DND-41 (cell line): Measurements from ENCODE around the gene CYP2S1.
"Not testable (repeated sequence)": the region's sequence is repeated elsewhere in the genome, so short reads cannot be mapped to it uniquely, and the experiment has no call there.

ENCODE experiments used
- ATAC-seq: fragments of 200-7000 bp; cut with Tn5 transposase; 3 replicates; pipeline ENCODE4 v1.9.1; 2021; ENCODE audit warnings: low read depth; ENCODE audit not compliant: insufficient read depth
- DNase-seq: peaks from one replicate; pipeline ENCODE4 v3.0.0-alpha.2; 2020
- H2AFZ ChIP-seq: 2 replicates; pipeline ENCODE4 v1.6.0; 2012; ENCODE audit warnings: low read depth, low read length
- H3K27ac ChIP-seq: 2 replicates; pipeline ENCODE4 v1.5.1; 2012; ENCODE audit warnings: low read length, inconsistent platforms
- H3K27me3 ChIP-seq: fragments of 200-600 bp; sonication (generic); 2 replicates; pipeline ENCODE4 v1.6.0; 2012; ENCODE audit warnings: low read length, mild to moderate bottlenecking, inconsistent platforms; ENCODE audit not compliant: insufficient read depth, poor library complexity
- H3K36me3 ChIP-seq: 2 replicates; pipeline ENCODE4 v1.5.1; 2012; ENCODE audit warnings: low read length, inconsistent platforms; ENCODE audit not compliant: insufficient read depth
- H3K4me1 ChIP-seq: 2 replicates; pipeline ENCODE4 v1.5.1; 2012; ENCODE audit warnings: mild to moderate bottlenecking, low read length; ENCODE audit not compliant: insufficient read depth
- H3K4me2 ChIP-seq: 2 replicates; pipeline ENCODE4 v1.6.0; 2012; ENCODE audit warnings: mild to moderate bottlenecking, moderate library complexity, low read length, inconsistent platforms; ENCODE audit not compliant: insufficient read depth
- H3K4me3 ChIP-seq, 2 experiments: fragments of 200-600 bp in 1 of 2; shearing (Covaris generic) in 1 of 2; 2 replicates each; pipeline ENCODE4 v1.5.1; 2012 to 2016; ENCODE audit warnings: inconsistent platforms in 2 of 2, low read length in 2 of 2, mild to moderate bottlenecking in 2 of 2, low read depth in 1 of 2, moderate library complexity in 1 of 2
- H3K79me2 ChIP-seq: 2 replicates; pipeline ENCODE4 v1.6.0; 2012; ENCODE audit warnings: low read length, inconsistent platforms; ENCODE audit not compliant: insufficient read depth
- H3K9ac ChIP-seq: 2 replicates; pipeline ENCODE4 v1.6.0; 2012; ENCODE audit warnings: low read depth, mild to moderate bottlenecking, inconsistent platforms, low read length, moderate library complexity
- H3K9me3 ChIP-seq: 2 replicates; pipeline ENCODE4 v1.5.1; 2012; ENCODE audit warnings: low read length, moderate library complexity, mild to moderate bottlenecking, inconsistent platforms; ENCODE audit not compliant: insufficient read depth, severe bottlenecking
- H4K20me1 ChIP-seq: 2 replicates; pipeline ENCODE4 v1.6.0; 2012; ENCODE audit warnings: low read length; ENCODE audit not compliant: insufficient read depth
- CTCF ChIP-seq: IDR thresholded peaks from 2 replicates; pipeline ENCODE4 v1.5.1; 2012; ENCODE audit warnings: borderline replicate concordance, low read length, moderate library complexity, mild to moderate bottlenecking; ENCODE audit not compliant: poor library complexity, severe bottlenecking; ENCODE audit errors: extremely low read depth
- EZH2 ChIP-seq: IDR thresholded peaks from 3 replicates; pipeline ENCODE4 v1.6.1; 2012; ENCODE audit warnings: borderline replicate concordance, low read depth, mild to moderate bottlenecking, moderate library complexity, low read length, inconsistent platforms; ENCODE audit not compliant: severe bottlenecking

The CYP2S1 gene

GRCh38 chr19:41195675-41196497, 2.9 kb downstream of the CYP2S1 start:
- no peaks in the 10 kb centered on the region for H3K9me3 ChIP-seq
- H4K20me1 ChIP-seq, result no peaks in the 10 kb centered on the region
- ATAC-seq (no peak), DNase-seq (no peak)
- no peaks in the 10 kb centered on the region for H3K79me2 ChIP-seq
- H3K4me1 ChIP-seq, result peaks cover 4% of the 10 kb centered on the region; the same call in 1 of the 2 replicates
- H3K27ac ChIP-seq, result no peak overlapping the region
- no peak for TF ChIP-seq CTCF
- TF ChIP-seq EZH2, result no peak
- H3K4me3 ChIP-seq, result no peak overlapping the region
- H3K27me3 ChIP-seq, result no peaks in the 10 kb centered on the region
- H2AFZ ChIP-seq, result no peak overlapping the region
- no peak overlapping the region for H3K4me2 ChIP-seq
- no peaks in the 10 kb centered on the region for H3K36me3 ChIP-seq
- no peak overlapping the region for H3K9ac ChIP-seq

GRCh38 chr19:41198559-41198958, 5.5 kb downstream of the CYP2S1 start:
- H3K9me3 ChIP-seq, result no peaks in the 10 kb centered on the region
- H3K36me3 ChIP-seq, result no peaks in the 10 kb centered on the region
- no peaks in the 10 kb centered on the region for H4K20me1 ChIP-seq
- peaks cover 4% of the 10 kb centered on the region; the same call in 1 of the 2 replicates for H3K4me1 ChIP-seq
- no peak overlapping the region for H3K4me3 ChIP-seq
- H3K27me3 ChIP-seq, result no peaks in the 10 kb centered on the region
- no peak for DNase-seq
- no peak for ATAC-seq
- no peaks in the 10 kb centered on the region for H3K79me2 ChIP-seq
- no peak overlapping the region for H3K4me2 ChIP-seq
- H3K27ac ChIP-seq, result no peak overlapping the region
- no peak overlapping the region for H2AFZ ChIP-seq
- no peak overlapping the region for H3K9ac ChIP-seq
- TF ChIP-seq EZH2 (no peak), CTCF (no peak)

GRCh38 chr19:41203371-41203770, 10.4 kb downstream of the CYP2S1 start:
- Histone ChIP-seq H3K4me3 (no peak overlapping the region), H3K4me1 (no peaks in the 10 kb centered on the region), H3K27ac (no peak overlapping the region), H2AFZ (no peak overlapping the region), H3K79me2 (no peaks in the 10 kb centered on the region), H3K9ac (no peak overlapping the region), H4K20me1 (no peaks in the 10 kb centered on the region), H3K4me2 (no peak overlapping the region), H3K9me3 (no peaks in the 10 kb centered on the region), H3K36me3 (no peaks in the 10 kb centered on the region), H3K27me3 (no peaks in the 10 kb centered on the region)
- TF ChIP-seq CTCF, result no peak
- no peak for TF ChIP-seq EZH2
- DNase-seq (no peak), ATAC-seq (no peak)

DNA sequence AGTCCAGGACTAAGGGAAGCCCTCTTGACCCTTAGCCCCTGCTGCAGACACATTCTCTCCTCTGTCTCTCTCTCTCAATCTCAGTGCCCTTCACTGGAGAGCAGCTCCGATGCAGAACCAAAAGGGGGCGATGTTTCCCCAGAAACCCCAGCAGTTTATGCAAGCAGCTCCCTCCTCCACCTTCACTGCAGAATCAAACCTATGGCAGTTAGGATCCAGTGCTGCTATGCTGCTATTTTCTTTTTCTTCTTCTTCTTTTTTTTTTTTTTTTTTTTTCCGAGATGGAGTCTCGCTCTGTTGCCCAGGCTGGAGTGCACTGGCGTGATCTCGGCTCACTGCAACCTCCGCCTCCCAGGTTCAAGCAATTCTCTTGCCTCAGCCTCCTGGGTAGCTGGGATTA, 11.3 kb downstream of the CYP2S1 start:
- ATAC-seq (peak; percentile 99), DNase-seq (peak; percentile 79)
- H3K4me3 ChIP-seq, H3K9ac ChIP-seq, H2AFZ ChIP-seq, H3K36me3 ChIP-seq, H3K4me2 ChIP-seq, H3K9me3 ChIP-seq, H3K79me2 ChIP-seq, H3K4me1 ChIP-seq, H3K27me3 ChIP-seq, H3K27ac ChIP-seq, H4K20me1 ChIP-seq: not testable (repeated sequence)
- TF ChIP-seq CTCF, result peak; percentile 95
